ENCODE data around the gene HOXA3. TPM values are rescaled to one million over a fixed set of nuclear protein-coding genes. Genes with fewer than 3 reads are reported as not detected.

HOXA3 gene
- total and polyA plus RNA-seq, 2 of the 13 experiments (the other 11 are each of a cell fraction or from before 2014, with no cell fraction given), result 2.9 to 4.6 TPM

DNA sequence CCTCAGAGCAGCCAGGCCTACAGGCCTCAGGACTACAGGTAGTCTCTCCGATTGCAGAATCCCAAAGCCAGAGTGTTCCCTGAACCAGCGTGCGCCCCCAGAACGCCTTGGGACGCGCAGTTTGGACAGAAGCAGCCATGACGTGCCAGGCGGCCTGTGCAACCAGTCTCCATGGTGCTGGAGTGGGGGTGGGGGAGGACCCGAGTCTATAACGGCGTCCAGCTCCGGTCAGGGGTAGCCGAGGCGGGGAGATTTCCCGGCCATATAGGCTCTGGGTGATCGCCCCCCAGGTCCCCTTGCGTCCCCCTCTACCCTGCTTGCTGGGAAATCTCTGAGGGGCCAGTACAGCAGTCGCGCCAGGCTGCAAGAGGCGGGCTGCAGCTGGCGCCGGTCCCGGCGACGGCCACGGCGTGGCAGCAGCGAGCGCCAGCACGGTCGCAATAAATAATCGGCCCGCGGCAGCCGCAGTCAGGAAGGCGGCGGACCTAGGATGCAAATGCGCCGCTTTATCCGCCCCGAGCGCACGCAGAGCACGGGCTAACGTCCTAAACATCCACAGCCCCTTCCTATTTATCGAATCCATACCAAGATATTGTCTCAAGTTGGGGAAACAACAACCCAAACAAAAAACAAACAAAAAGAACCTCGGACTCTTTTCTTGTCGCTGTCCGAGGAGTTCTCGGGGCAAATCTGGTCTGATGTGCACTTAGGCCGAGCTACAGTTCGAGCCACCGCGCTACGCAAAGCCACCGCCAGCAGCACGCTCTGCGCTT is 1.6 kb downstream of the HOXA3 start (continued):
- TF ChIP-seq, protein P1, sequence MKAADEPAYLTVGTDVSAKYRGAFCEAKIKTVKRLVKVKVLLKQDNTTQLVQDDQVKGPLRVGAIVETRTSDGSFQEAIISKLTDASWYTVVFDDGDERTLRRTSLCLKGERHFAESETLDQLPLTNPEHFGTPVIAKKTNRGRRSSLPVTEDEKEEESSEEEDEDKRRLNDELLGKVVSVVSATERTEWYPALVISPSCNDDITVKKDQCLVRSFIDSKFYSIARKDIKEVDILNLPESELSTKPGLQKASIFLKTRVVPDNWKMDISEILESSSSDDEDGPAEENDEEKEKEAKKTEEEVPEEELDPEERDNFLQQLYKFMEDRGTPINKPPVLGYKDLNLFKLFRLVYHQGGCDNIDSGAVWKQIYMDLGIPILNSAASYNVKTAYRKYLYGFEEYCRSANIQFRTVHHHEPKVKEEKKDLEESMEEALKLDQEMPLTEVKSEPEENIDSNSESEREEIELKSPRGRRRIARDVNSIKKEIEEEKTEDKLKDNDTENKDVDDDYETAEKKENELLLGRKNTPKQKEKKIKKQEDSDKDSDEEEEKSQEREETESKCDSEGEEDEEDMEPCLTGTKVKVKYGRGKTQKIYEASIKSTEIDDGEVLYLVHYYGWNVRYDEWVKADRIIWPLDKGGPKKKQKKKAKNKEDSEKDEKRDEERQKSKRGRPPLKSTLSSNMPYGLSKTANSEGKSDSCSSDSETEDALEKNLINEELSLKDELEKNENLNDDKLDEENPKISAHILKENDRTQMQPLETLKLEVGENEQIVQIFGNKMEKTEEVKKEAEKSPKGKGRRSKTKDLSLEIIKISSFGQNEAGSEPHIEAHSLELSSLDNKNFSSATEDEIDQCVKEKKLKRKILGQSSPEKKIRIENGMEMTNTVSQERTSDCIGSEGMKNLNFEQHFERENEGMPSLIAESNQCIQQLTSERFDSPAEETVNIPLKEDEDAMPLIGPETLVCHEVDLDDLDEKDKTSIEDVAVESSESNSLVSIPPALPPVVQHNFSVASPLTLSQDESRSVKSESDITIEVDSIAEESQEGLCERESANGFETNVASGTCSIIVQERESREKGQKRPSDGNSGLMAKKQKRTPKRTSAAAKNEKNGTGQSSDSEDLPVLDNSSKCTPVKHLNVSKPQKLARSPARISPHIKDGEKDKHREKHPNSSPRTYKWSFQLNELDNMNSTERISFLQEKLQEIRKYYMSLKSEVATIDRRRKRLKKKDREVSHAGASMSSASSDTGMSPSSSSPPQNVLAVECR (CRISPR knock-in tag; IDR thresholded peaks at IDR 0.05; ENCODE audit: borderline replicate concordance), result peak; percentile 69; the same call in 1 of the 2 replicates
- no peak for TF ChIP-seq GFI1 (CRISPR knock-in tag; IDR thresholded peaks at IDR 0.05; ENCODE audit: borderline replicate concordance)
- peak; percentile 25; the same call in 1 of the 2 replicates for TF ChIP-seq THAP11 (CRISPR knock-in tag; IDR thresholded peaks at IDR 0.05)
- no peak; the same call in 1 of the 2 replicates for TF ChIP-seq SMC3 (IDR thresholded peaks at IDR 0.05; ENCODE audit: low read length)
- no peak for TF ChIP-seq STAT5B (CRISPR knock-in tag; IDR thresholded peaks at IDR 0.05)
- TF ChIP-seq ZNF30 (CRISPR knock-in tag; IDR thresholded peaks at IDR 0.05), result peak; percentile 62; the same call in 1 of the 2 replicates
- peak; percentile 79 for TF ChIP-seq ZNF781 (CRISPR knock-in tag; IDR thresholded peaks at IDR 0.05; ENCODE audit: borderline replicate concordance, not compliant biosample characterization)
- TF ChIP-seq, protein P2, sequence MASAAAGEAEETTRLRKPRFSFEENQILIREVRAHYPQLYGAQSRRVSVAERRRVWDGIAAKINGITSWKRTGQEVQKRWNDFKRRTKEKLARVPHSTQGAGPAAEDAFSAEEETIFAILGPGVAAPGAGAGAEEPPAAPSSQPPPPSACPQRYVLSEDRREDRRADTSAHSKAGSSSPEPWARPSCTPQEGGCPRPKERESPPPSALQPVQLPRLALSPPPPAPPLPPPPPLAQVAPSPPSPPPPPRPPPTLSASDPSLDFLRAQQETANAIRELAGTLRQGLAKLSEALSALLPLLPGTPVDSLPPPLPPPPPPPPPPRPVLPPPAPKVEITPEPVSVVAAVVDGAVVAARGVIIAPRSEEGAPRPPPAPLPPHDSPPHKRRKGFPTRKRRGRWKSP (CRISPR knock-in tag; IDR thresholded peaks at IDR 0.05), result peak; percentile 87
- no peak for TF ChIP-seq ZNF121 (CRISPR knock-in tag; IDR thresholded peaks at IDR 0.05)
- TF ChIP-seq, protein P3, sequence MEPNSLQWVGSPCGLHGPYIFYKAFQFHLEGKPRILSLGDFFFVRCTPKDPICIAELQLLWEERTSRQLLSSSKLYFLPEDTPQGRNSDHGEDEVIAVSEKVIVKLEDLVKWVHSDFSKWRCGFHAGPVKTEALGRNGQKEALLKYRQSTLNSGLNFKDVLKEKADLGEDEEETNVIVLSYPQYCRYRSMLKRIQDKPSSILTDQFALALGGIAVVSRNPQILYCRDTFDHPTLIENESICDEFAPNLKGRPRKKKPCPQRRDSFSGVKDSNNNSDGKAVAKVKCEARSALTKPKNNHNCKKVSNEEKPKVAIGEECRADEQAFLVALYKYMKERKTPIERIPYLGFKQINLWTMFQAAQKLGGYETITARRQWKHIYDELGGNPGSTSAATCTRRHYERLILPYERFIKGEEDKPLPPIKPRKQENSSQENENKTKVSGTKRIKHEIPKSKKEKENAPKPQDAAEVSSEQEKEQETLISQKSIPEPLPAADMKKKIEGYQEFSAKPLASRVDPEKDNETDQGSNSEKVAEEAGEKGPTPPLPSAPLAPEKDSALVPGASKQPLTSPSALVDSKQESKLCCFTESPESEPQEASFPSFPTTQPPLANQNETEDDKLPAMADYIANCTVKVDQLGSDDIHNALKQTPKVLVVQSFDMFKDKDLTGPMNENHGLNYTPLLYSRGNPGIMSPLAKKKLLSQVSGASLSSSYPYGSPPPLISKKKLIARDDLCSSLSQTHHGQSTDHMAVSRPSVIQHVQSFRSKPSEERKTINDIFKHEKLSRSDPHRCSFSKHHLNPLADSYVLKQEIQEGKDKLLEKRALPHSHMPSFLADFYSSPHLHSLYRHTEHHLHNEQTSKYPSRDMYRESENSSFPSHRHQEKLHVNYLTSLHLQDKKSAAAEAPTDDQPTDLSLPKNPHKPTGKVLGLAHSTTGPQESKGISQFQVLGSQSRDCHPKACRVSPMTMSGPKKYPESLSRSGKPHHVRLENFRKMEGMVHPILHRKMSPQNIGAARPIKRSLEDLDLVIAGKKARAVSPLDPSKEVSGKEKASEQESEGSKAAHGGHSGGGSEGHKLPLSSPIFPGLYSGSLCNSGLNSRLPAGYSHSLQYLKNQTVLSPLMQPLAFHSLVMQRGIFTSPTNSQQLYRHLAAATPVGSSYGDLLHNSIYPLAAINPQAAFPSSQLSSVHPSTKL (CRISPR knock-in tag; IDR thresholded peaks at IDR 0.05), result peak; percentile 44; the same call in 1 of the 2 replicates
- TF ChIP-seq NRL (CRISPR knock-in tag; IDR thresholded peaks at IDR 0.05; ENCODE audit: borderline replicate concordance), result peak; percentile 15; the same call in 1 of the 2 replicates
- TF ChIP-seq SALL1 (CRISPR knock-in tag; IDR thresholded peaks at IDR 0.05), result peak; percentile 51; the same call in 1 of the 2 replicates
- no peak for TF ChIP-seq ZSCAN20 (CRISPR knock-in tag; IDR thresholded peaks at IDR 0.05; ENCODE audit: borderline replicate concordance)
- TF ChIP-seq TOPORS (CRISPR knock-in tag; IDR thresholded peaks at IDR 0.05), result peak; percentile 47; the same call in 1 of the 2 replicates
- no peak for TF ChIP-seq RORA (CRISPR knock-in tag; IDR thresholded peaks at IDR 0.05)

Data from HepG2 (cell line).